IPS-18c (cell line): ENCODE measurements around the gene SLAIN2.
A peak's percentile ranks its signal among the peaks of the same experiment; 100 is the strongest.
"Not testable (repeated sequence)": the region's sequence is repeated elsewhere in the genome, so short reads cannot be mapped to it uniquely, and the experiment has no call there.

Source experiments
- H3K4me3 ChIP-seq: 2 replicates; pipeline ENCODE4 v1.7.0; 2013; ENCODE audit warnings: low read depth, mild to moderate bottlenecking, low read length, moderate library complexity; ENCODE audit not compliant: insufficient read depth
- H3K9me3 ChIP-seq: one replicate; pipeline ENCODE4 v1.6.1; 2013; ENCODE audit warnings: mild to moderate bottlenecking, low read length, moderate library complexity; ENCODE audit not compliant: control insufficient read depth, insufficient read depth

Gene SLAIN2

GRCh38 chr4:48340965-48341775 lies at the start of gene SLAIN2:
TSS of gene SLAIN2 (plus strand) at chr4:48341529. CDS start at chr4:48341740, 211 bp downstream.
- Histone ChIP-seq H3K4me3 (peak within 1 kb of the TSS; percentile 93), H3K9me3 (no peaks in the 10 kb centered on the region)

GRCh38 chr4:48292218-48292790 lies 49.0 kb upstream of the SLAIN2 start:
- not testable (repeated sequence) for H3K4me3 ChIP-seq, H3K9me3 ChIP-seq

DNA sequence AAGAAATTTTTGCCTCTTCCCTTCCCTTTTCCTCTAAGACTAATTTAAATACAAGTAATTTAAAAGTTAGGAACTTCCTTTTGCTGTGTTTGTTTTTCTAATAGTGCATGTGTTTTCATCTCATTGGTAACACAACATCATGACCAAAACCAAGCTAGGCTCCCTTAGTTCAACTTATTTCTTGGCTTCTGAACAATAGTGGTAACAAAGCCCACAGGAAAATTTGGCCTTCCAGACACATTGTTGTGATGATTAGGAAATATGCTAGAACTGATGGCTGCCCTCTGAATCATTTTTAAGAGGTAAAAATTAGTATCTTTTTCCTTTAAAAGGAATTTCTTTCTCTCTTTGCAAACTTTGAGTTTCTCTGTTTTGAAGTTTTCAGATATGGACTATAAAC lies 46.2 kb upstream of the SLAIN2 start:
- Histone ChIP-seq H3K4me3 (no peak overlapping the region), H3K9me3 (no peaks in the 10 kb centered on the region)

DNA sequence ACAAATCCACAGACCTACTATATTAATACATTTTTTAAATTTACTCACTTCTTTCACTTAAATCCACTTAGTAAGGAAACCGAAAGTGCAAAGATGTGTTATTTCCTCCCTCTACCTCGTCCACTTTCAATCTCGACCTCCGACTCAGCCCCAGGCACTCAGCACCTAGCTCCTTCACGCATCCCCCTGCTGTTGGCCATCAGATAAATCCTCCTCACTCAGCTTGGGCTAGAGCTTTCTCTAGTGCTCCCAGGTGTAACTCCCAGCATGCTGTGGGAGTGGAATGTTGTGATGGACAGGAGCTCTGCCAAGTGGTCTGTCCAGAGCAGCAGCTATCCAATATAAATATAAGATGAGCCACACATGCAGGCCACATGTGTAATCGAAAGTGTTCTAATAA lies 45.0 kb upstream of the SLAIN2 start:
- H3K4me3 ChIP-seq, result no peak overlapping the region
- H3K9me3 ChIP-seq, result no peaks in the 10 kb centered on the region

- no peaks in the 10 kb centered on the region for H3K9me3 ChIP-seq
- no peak overlapping the region for H3K4me3 ChIP-seq
These were observed 44.0 kb upstream of the SLAIN2 start for GRCh38 chr4:48297256-48297846.

DNA sequence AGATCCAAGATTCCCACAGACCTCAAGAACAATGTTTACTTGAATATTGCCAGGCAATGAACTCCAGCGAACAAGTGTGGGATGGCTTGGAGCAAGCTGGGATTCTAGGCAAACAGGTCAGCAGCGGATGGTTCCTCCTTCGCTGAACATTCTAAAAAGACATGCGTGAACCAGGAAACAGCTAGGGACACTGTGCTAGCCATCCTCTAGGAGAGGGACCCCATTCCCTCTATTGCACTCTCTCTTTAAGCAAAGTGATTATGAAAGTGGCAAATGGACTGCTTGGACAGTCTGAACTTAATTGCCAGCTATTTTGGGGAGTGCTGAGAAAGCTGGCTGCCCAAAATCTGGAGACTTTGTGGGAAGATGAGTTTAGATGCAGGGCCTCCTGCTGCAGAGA lies 41.8 kb upstream of the SLAIN2 start:
- no peaks in the 10 kb centered on the region for H3K9me3 ChIP-seq
- no peak overlapping the region for H3K4me3 ChIP-seq

- H3K9me3 ChIP-seq, result no peaks in the 10 kb centered on the region
- no peak overlapping the region for H3K4me3 ChIP-seq
These were observed 41.3 kb upstream of the SLAIN2 start for GRCh38 chr4:48300004-48300403.

- no peak overlapping the region for H3K4me3 ChIP-seq
- no peaks in the 10 kb centered on the region for H3K9me3 ChIP-seq
These were observed 35.8 kb upstream of the SLAIN2 start for GRCh38 chr4:48305508-48305907.

- Histone ChIP-seq H3K4me3 (no peak overlapping the region), H3K9me3 (no peaks in the 10 kb centered on the region)
These were observed 33.8 kb upstream of the SLAIN2 start for GRCh38 chr4:48307528-48307927.

DNA sequence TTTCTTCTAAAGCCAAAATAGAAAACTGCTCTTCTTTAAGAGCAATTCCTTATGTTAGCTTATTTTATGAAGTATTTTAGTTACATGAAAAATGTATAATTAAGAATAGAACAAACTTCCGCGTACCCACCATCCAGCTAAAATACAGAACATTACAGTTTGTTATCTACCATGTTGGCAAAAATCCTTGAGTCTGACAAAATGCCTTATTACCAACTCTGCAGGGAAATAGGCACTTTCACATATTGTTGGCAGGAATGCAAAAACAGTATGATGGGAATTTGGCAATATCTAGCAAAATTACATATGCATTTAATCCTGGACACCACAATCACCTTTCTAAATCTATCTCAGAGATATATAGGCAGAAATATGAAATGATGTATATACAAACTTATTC lies 32.4 kb upstream of the SLAIN2 start:
- Histone ChIP-seq H3K9me3 (no peaks in the 10 kb centered on the region), H3K4me3 (no peak overlapping the region)

- Histone ChIP-seq H3K4me3 (no peak overlapping the region), H3K9me3 (no peaks in the 10 kb centered on the region)
These were observed 29.4 kb upstream of the SLAIN2 start for GRCh38 chr4:48311896-48312295.

- not testable (repeated sequence) for H3K4me3 ChIP-seq, H3K9me3 ChIP-seq
These were observed 26.6 kb upstream of the SLAIN2 start for GRCh38 chr4:48314746-48315145.

- Histone ChIP-seq H3K4me3 (no peak overlapping the region), H3K9me3 (no peaks in the 10 kb centered on the region)
These were observed 25.4 kb upstream of the SLAIN2 start for GRCh38 chr4:48315728-48316630.

GRCh38 chr4:48321312-48321711 lies 20.0 kb upstream of the SLAIN2 start:
- Histone ChIP-seq H3K9me3 (no peaks in the 10 kb centered on the region), H3K4me3 (no peak overlapping the region)

GRCh38 chr4:48322063-48322462 lies 19.3 kb upstream of the SLAIN2 start:
- Histone ChIP-seq H3K9me3 (no peaks in the 10 kb centered on the region), H3K4me3 (no peak overlapping the region)

DNA sequence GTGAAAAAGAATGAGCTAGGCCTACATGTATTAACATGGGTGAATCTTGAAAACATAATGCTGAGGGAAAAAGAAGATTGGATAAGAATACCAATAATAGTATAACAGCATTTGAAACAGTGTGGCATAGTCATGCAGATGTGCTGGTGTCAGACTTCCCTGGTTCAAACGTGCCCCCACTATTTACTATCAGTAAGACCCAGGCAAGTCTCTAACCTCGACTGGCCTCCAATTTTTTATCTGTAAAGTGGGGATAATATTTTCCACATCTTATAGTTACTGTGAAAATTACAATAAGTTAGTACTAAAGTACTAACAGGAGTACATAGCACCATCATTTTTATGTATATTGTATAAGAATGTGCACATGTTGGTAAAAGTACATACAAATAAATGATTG lies 17.0 kb upstream of the SLAIN2 start:
- Histone ChIP-seq H3K4me3 (no peak overlapping the region), H3K9me3 (no peaks in the 10 kb centered on the region)

DNA sequence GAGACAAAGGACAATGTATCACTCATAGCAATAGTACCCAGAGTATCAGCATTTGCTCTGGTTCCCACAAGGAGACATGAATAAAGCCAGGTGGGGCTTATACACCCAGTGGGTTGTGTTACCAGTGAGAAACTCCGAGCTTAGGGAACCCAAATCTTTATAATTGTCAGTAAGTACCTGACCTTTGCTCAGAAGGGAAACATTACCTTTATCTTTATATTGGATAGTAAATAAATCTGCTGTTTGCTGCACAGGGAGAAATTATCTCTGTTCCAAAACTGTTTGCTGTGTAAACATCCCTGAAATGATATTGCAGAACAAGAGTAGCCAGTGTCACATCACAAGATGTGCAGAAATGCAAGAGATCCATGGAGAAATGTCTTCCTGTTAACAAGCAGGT lies 12.1 kb upstream of the SLAIN2 start:
- H3K4me3 ChIP-seq, result no peak overlapping the region
- no peaks in the 10 kb centered on the region for H3K9me3 ChIP-seq
